Activated naive CD8-positive, alpha-beta T cell treated with anti-CD3 and anti-CD28 coated beads, Interleukin-2, amount 50 U/mL, for 16 hours (primary cell): Measurements from ENCODE around the gene LPCAT2.
"Not testable (repeated sequence)": the region's sequence is repeated elsewhere in the genome, so short reads cannot be mapped to it uniquely, and the experiment has no call there.

Experiments
- DNase-seq: peaks from one replicate; pipeline ENCODE4 v3.0.0-alpha.2; 2020; ENCODE audit warnings: low read depth, low spot score

LPCAT2 gene

GRCh38 chr16:55592306-55592705, 83.4 kb downstream of the LPCAT2 start:
- no peak for DNase-seq

GRCh38 chr16:55597928-55598327, 89.1 kb downstream of the LPCAT2 start:
- no peak for DNase-seq

- no peak for DNase-seq
Observed at GRCh38 chr16:55605754-55606336, 97.0 kb downstream of the LPCAT2 start.

- DNase-seq, result no peak
Observed at GRCh38 chr16:55613613-55614335, 104.9 kb downstream of the LPCAT2 start.

- no peak for DNase-seq
Observed at GRCh38 chr16:55615071-55615470, 106.2 kb downstream of the LPCAT2 start.

GRCh38 chr16:55615670-55616069, 106.8 kb downstream of the LPCAT2 start:
- not testable (repeated sequence) for DNase-seq

GRCh38 chr16:55621771-55622170, 112.9 kb downstream of the LPCAT2 start:
- DNase-seq, result no peak

GRCh38 chr16:55622272-55622671, 113.4 kb downstream of the LPCAT2 start:
- DNase-seq, result no peak

- DNase-seq, result no peak
Observed at GRCh38 chr16:55622930-55623561, 114.2 kb downstream of the LPCAT2 start.

GRCh38 chr16:55623640-55624039, 114.8 kb downstream of the LPCAT2 start:
- DNase-seq, result no peak

- no peak for DNase-seq
Observed at GRCh38 chr16:55624696-55625095, 115.8 kb downstream of the LPCAT2 start.

GRCh38 chr16:55625843-55626242, 117.0 kb downstream of the LPCAT2 start:
- no peak for DNase-seq

GRCh38 chr16:55628306-55628968, 119.6 kb downstream of the LPCAT2 start:
- no peak for DNase-seq

GRCh38 chr16:55630774-55631173, 121.9 kb downstream of the LPCAT2 start:
- DNase-seq, result no peak

GRCh38 chr16:55632259-55632658, 123.4 kb downstream of the LPCAT2 start:
- no peak for DNase-seq

GRCh38 chr16:55634193-55634592, 125.3 kb downstream of the LPCAT2 start:
- DNase-seq, result no peak
